Measurements from ENCODE around the gene ARHGAP9. TPM values are rescaled to one million over a fixed set of nuclear protein-coding genes. Genes with fewer than 3 reads are reported as not detected.
"Not testable (repeated sequence)": the region's sequence is repeated elsewhere in the genome, so short reads cannot be mapped to it uniquely, and the experiment has no call there.

The ARHGAP9 gene
- total RNA-seq, 1 experiment from 2014 or later = 0.52 TPM

DNA sequence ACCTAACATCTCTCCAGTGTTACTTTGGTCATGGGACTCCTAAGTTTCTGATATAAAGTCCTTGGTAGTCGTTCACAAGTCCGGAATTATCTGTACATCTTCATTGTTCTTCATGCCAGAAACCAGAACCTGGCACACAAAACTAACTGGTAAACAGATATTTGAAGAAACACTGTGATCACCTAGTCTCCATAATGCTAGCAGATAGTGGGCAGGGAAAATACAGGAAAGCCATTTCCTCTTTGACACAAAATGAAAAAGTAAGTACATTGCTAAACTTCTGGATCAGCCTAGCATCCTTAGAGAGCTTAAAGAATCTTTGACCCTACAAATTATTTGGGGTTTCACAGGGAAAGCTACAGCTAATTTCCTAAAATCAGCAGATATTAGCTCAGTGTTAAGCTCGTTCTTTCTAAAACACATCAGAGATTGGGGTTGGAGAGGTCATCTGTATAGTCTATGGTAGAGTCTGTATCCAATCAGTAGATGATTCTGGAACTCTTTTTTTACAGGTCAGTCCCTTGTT lies 35.8 kb upstream of the ARHGAP9 start:
- Histone ChIP-seq H3K27ac (ENCODE audit: low read depth, low read length, poor library complexity, severe bottlenecking) (peak overlapping the region; percentile 58), H3K9me3 (ENCODE audit: low read depth, low read length, poor library complexity, severe bottlenecking) (no peaks in the 10 kb centered on the region), H3K36me3 (ENCODE audit: insufficient read depth, low read length, poor library complexity, severe bottlenecking) (peaks cover 96% of the 10 kb centered on the region), H3K4me3 (ENCODE audit: low read depth, low read length, poor library complexity, severe bottlenecking) (no peak overlapping the region), H3K27me3 (replicated peaks; ENCODE audit: insufficient read depth, low read depth, low read length, poor library complexity) (no peaks in the 10 kb centered on the region), H3K4me1 (ENCODE audit: insufficient read depth, low read length, poor library complexity, severe bottlenecking) (peaks cover 18% of the 10 kb centered on the region)
- CTCF ChIA-PET = no interaction called here
- POLR2A ChIA-PET (ENCODE audit: low non-redundant PET) = interaction anchor here (0.8 kb wide), 1 partner anchor 15 kb away, joined by 4 read pairs; no protein-coding TSS in a partner anchor
- no TSS peak for BruUV-seq (replicated peaks)
- intact Hi-C loops (cut with micrococcal nuclease; ENCODE audit: unreplicated experiment) = no loop called here
- TF ChIP-seq EZH2 (IDR thresholded peaks at IDR 0.05; ENCODE audit: borderline replicate concordance, low read depth, low read length, poor library complexity, severe bottlenecking) = no peak
- TF ChIP-seq, protein P1, sequence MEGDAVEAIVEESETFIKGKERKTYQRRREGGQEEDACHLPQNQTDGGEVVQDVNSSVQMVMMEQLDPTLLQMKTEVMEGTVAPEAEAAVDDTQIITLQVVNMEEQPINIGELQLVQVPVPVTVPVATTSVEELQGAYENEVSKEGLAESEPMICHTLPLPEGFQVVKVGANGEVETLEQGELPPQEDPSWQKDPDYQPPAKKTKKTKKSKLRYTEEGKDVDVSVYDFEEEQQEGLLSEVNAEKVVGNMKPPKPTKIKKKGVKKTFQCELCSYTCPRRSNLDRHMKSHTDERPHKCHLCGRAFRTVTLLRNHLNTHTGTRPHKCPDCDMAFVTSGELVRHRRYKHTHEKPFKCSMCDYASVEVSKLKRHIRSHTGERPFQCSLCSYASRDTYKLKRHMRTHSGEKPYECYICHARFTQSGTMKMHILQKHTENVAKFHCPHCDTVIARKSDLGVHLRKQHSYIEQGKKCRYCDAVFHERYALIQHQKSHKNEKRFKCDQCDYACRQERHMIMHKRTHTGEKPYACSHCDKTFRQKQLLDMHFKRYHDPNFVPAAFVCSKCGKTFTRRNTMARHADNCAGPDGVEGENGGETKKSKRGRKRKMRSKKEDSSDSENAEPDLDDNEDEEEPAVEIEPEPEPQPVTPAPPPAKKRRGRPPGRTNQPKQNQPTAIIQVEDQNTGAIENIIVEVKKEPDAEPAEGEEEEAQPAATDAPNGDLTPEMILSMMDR (conservative IDR thresholded peaks at IDR 0.05; ENCODE audit: low read depth, low read length) = no peak
- no peak for DNase-seq (ENCODE audit: low spot score)

DNA sequence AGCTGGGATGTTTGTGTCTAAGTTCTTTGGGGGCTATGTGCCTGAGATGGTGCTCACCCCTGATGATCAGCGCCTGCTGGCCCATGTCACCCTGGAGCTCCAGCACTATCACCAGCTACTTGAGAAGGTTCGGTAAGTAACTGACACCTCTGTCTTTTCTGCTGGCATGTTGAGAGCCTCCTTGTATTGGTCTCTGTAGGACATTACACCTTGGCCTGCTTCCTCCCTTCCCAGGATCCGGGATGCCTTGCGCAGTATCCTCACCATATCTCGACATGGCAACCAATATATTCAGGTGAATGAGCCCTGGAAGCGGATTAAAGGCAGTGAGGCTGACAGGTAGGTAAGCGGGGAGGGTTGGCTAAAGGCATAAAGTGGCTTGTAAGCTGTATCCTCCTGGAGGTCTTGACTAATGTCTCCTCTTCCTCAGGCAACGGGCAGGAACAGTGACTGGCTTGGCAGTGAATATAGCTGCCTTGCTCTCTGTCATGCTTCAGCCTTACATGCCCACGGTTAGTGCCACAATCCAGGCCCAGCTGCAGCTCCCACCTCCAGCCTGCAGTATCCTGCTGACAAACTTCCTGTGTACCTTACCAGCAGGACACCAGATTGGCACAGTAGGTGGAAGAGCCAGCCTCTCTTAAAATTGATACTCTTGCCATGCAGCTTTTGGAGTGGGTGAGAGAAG lies 35.2 kb upstream of the ARHGAP9 start:
- TF ChIP-seq EZH2 (IDR thresholded peaks at IDR 0.05; ENCODE audit: borderline replicate concordance, low read depth, low read length, poor library complexity, severe bottlenecking) = no peak
- TF ChIP-seq, protein P1 (conservative IDR thresholded peaks at IDR 0.05; ENCODE audit: low read depth, low read length) = no peak
- no TSS peak for BruUV-seq (replicated peaks)
- Histone ChIP-seq H3K27ac (ENCODE audit: low read depth, low read length, poor library complexity, severe bottlenecking) (peak overlapping the region; percentile 58), H3K27me3 (replicated peaks; ENCODE audit: insufficient read depth, low read depth, low read length, poor library complexity) (no peaks in the 10 kb centered on the region), H3K36me3 (ENCODE audit: insufficient read depth, low read length, poor library complexity, severe bottlenecking) (peaks cover 99% of the 10 kb centered on the region), H3K4me1 (ENCODE audit: insufficient read depth, low read length, poor library complexity, severe bottlenecking) (peaks cover 18% of the 10 kb centered on the region), H3K4me3 (ENCODE audit: low read depth, low read length, poor library complexity, severe bottlenecking) (no peak overlapping the region), H3K9me3 (ENCODE audit: low read depth, low read length, poor library complexity, severe bottlenecking) (no peaks in the 10 kb centered on the region)
- POLR2A ChIA-PET (ENCODE audit: low non-redundant PET) = interaction anchor here (0.6 to 0.8 kb wide), 2 partner anchors 15 to 47 kb away, joined by 4 read pairs; no protein-coding TSS in a partner anchor
- CTCF ChIA-PET = no interaction called here
- no peak for DNase-seq (ENCODE audit: low spot score)
- intact Hi-C loops (cut with micrococcal nuclease; ENCODE audit: unreplicated experiment) = no loop called here

DNA sequence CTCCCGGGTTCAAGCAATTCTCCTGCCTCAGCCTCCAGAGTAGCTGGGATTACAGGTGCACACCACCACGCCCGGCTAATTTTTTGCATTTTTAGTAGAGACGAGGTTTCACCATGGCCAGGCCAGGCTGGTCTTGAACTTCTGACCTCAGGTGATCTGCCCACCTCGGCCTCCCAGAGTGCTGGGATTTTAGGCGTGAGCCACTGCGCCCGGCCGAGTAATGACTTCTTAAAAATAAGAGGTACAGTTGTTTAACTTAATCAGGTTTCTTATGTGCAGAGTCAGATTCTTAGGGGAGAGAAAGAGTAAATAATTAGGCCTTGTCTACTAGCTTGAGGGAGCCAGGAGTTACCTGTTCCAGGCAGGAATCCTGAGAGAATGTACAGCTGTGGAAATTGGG lies 34.6 kb upstream of the ARHGAP9 start:
- BruUV-seq (replicated peaks); intact Hi-C loops (cut with micrococcal nuclease; ENCODE audit: unreplicated experiment); H3K9me3 ChIP-seq (ENCODE audit: low read depth, low read length, poor library complexity, severe bottlenecking); H3K27ac ChIP-seq (ENCODE audit: low read depth, low read length, poor library complexity, severe bottlenecking); H3K4me3 ChIP-seq (ENCODE audit: low read depth, low read length, poor library complexity, severe bottlenecking); H3K27me3 ChIP-seq (replicated peaks; ENCODE audit: insufficient read depth, low read depth, low read length, poor library complexity); DNase-seq (ENCODE audit: low spot score): not testable (repeated sequence)
- POLR2A ChIA-PET (ENCODE audit: low non-redundant PET) = interaction anchor here (0.6 kb wide), 1 partner anchor 48 kb away, joined by 4 read pairs; no protein-coding TSS in a partner anchor
- peaks cover 18% of the 10 kb centered on the region for H3K4me1 ChIP-seq (ENCODE audit: insufficient read depth, low read length, poor library complexity, severe bottlenecking)
- H3K36me3 ChIP-seq (ENCODE audit: insufficient read depth, low read length, poor library complexity, severe bottlenecking) = peaks cover 98% of the 10 kb centered on the region
- CTCF ChIA-PET = interaction anchor here (0.7 kb wide), 1 partner anchor 479 kb away, joined by 3 read pairs; no protein-coding TSS in a partner anchor

DNA sequence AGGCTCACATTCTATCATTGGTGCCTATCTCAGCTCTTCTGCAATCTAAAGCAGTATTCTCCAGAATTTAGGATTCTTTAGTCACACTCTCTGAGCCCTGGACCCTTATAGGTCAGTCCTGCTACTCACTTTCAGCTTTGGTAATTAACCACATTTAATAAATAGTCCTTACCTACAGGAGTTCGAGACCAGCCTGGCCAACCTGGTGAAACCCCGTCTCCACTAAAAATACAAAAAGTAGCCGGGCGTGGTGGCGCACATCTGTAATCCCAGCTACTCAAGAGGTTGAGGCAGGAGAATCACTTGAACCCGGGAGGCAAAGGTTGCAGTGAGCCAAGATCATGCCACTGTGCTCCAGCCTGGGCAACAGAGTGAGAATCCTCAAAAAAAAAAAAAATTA lies 34.0 kb upstream of the ARHGAP9 start:
- H3K4me3 ChIP-seq (ENCODE audit: low read depth, low read length, poor library complexity, severe bottlenecking); BruUV-seq (replicated peaks); H3K9me3 ChIP-seq (ENCODE audit: low read depth, low read length, poor library complexity, severe bottlenecking); DNase-seq (ENCODE audit: low spot score); POLR2A ChIA-PET (ENCODE audit: low non-redundant PET); H3K27ac ChIP-seq (ENCODE audit: low read depth, low read length, poor library complexity, severe bottlenecking); intact Hi-C loops (cut with micrococcal nuclease; ENCODE audit: unreplicated experiment); H3K27me3 ChIP-seq (replicated peaks; ENCODE audit: insufficient read depth, low read depth, low read length, poor library complexity): not testable (repeated sequence)
- peaks cover 18% of the 10 kb centered on the region for H3K4me1 ChIP-seq (ENCODE audit: insufficient read depth, low read length, poor library complexity, severe bottlenecking)
- CTCF ChIA-PET = interaction anchor here (0.7 kb wide), 1 partner anchor 478 kb away, joined by 3 read pairs; no protein-coding TSS in a partner anchor
- H3K36me3 ChIP-seq (ENCODE audit: insufficient read depth, low read length, poor library complexity, severe bottlenecking) = peaks cover 97% of the 10 kb centered on the region

All from A673 (cell line).